GM21717 (cell line): Measurements from ENCODE around the gene ITLN1.
"Not testable (repeated sequence)": the region's sequence is repeated elsewhere in the genome, so short reads cannot be mapped to it uniquely, and the experiment has no call there.

Experiments used
- ATAC-seq: cut with Tn5 transposase; IDR thresholded peaks from one replicate; pipeline ENCODE4 v1.9.1; 2021; ENCODE audit warnings: mild to moderate bottlenecking, moderate library complexity; ENCODE audit not compliant: unreplicated experiment

Gene ITLN1

GRCh38 chr1:160885042-160885441 lies at the start of gene ITLN1:
TSS of gene ITLN1 (minus strand) at chr1:160885180. CDS start at chr1:160884877, 303 bp downstream.
- no peak for ATAC-seq

- not testable (repeated sequence) for ATAC-seq
Measured at GRCh38 chr1:160933305-160933704, 48.3 kb upstream of the ITLN1 start.

GRCh38 chr1:160925652-160926244 lies 40.8 kb upstream of the ITLN1 start:
- ATAC-seq = no peak

- ATAC-seq = no peak
Measured at GRCh38 chr1:160924791-160925651, 40.0 kb upstream of the ITLN1 start.

- ATAC-seq = no peak
Measured at GRCh38 chr1:160916666-160917065, 31.7 kb upstream of the ITLN1 start.

GRCh38 chr1:160913229-160913628 lies 28.2 kb upstream of the ITLN1 start:
- not testable (repeated sequence) for ATAC-seq

GRCh38 chr1:160911925-160912324 lies 26.9 kb upstream of the ITLN1 start:
- no peak for ATAC-seq

GRCh38 chr1:160911441-160911840 lies 26.5 kb upstream of the ITLN1 start:
- ATAC-seq = no peak

- no peak for ATAC-seq
Measured at GRCh38 chr1:160910170-160910750, 25.3 kb upstream of the ITLN1 start.

GRCh38 chr1:160907976-160908375 lies 23.0 kb upstream of the ITLN1 start:
- ATAC-seq = no peak

GRCh38 chr1:160905617-160905989 lies 20.6 kb upstream of the ITLN1 start:
- ATAC-seq = no peak

GRCh38 chr1:160904783-160905616 lies 20.0 kb upstream of the ITLN1 start:
- ATAC-seq = no peak

- not testable (repeated sequence) for ATAC-seq
Measured at GRCh38 chr1:160902251-160902650, 17.3 kb upstream of the ITLN1 start.

- ATAC-seq = no peak
Measured at GRCh38 chr1:160901768-160902167, 16.8 kb upstream of the ITLN1 start.

- ATAC-seq = not testable (repeated sequence)
Measured at GRCh38 chr1:160900683-160901082, 15.7 kb upstream of the ITLN1 start.

GRCh38 chr1:160894368-160895135 lies 9.6 kb upstream of the ITLN1 start:
- not testable (repeated sequence) for ATAC-seq

GRCh38 chr1:160891474-160891873 lies 6.5 kb upstream of the ITLN1 start:
- ATAC-seq = no peak

- ATAC-seq = no peak
Measured at GRCh38 chr1:160888926-160889325, 3.9 kb upstream of the ITLN1 start.

- no peak for ATAC-seq
Measured at GRCh38 chr1:160887071-160887470, 2.1 kb upstream of the ITLN1 start.

GRCh38 chr1:160884579-160884978 lies 401 bp downstream of the ITLN1 start:
- no peak for ATAC-seq
